Loucy (cell line): ENCODE data around the gene MIEF1.

ENCODE experiments used
- CTCF ChIP-seq: fragments of 200-600 bp; sonication (generic); conservative IDR thresholded peaks from 2 replicates; pipeline ENCODE4 v1.5.1; 2014; ENCODE audit warnings: mild to moderate bottlenecking, antibody characterized with exemption, low read length
- EZH2phosphoT487 ChIP-seq: fragments of 200-600 bp; IDR thresholded peaks from 2 replicates; pipeline ENCODE4 v1.6.1; 2018; ENCODE audit warnings: antibody characterized with exemption, mild to moderate bottlenecking, moderate library complexity, borderline replicate concordance

GRCh38 chr22:39478441-39478850 lies 23.6 kb upstream of the MIEF1 start:
- TF ChIP-seq CTCF (no peak), EZH2phosphoT487 (no peak)
